Right atrium auricular region (tissue), 2 donors: ENCODE measurements around the gene RAB11FIP4. TPM values are rescaled to one million over a fixed set of nuclear protein-coding genes. Genes with fewer than 3 reads are reported as not detected.
A peak's percentile ranks its signal among the peaks of the same experiment; 100 is the strongest.

Experiments
- DNase-seq: peaks from one replicate; pipeline ENCODE4 v3.0.0-alpha.2; 2019; ENCODE audit warnings: low spot score
- H3K27ac ChIP-seq, 2 donors: fragments of 200-600 bp; sonication (generic); 1 replicate in 1 of 2; 2 replicates in 1 of 2; pipeline ENCODE4 v1.5.1; 2016 to 2019
- H3K27me3 ChIP-seq, 2 donors: fragments of 200-600 bp; sonication (generic); one replicate each; pipeline versions ENCODE4 v1.5.1 to v1.6.0; 2017 to 2019
- H3K36me3 ChIP-seq: fragments of 200-600 bp; sonication (generic); one replicate; pipeline ENCODE4 v1.5.1; 2016
- H3K4me1 ChIP-seq, 2 donors: fragments of 200-600 bp; sonication (generic); one replicate each; pipeline versions ENCODE4 v1.5.1 to v1.6.0; 2017 to 2019
- H3K4me3 ChIP-seq, 2 donors: fragments of 200-600 bp; sonication (generic); 1 replicate in 1 of 2; 2 replicates in 1 of 2; pipeline ENCODE4 v1.5.1; 2017 to 2019; ENCODE audit warnings: mild to moderate bottlenecking in 1 of 2, moderate library complexity in 1 of 2
- H3K9me3 ChIP-seq, 2 donors: fragments of 200-600 bp; sonication (generic); one replicate each; pipeline ENCODE4 v1.5.1; 2019
- CTCF ChIP-seq, 2 donors: fragments of 200-600 bp; sonication (generic); IDR thresholded peaks; one replicate each; pipeline ENCODE4 v1.5.1; 2019; ENCODE audit warnings: antibody characterized with exemption in 2 of 2
- total RNA-seq, 2 donors: library from RNA; depleted of rRNA; stranded (reverse); fragments of >200 nt; gene quantifications; one replicate each; pipeline ENCODE4 v1.1.0, GENCODE V29; 2016

Gene RAB11FIP4
- total RNA-seq, 2 donors from 2014 or later, result 4.4 to 7.2 TPM

DNA sequence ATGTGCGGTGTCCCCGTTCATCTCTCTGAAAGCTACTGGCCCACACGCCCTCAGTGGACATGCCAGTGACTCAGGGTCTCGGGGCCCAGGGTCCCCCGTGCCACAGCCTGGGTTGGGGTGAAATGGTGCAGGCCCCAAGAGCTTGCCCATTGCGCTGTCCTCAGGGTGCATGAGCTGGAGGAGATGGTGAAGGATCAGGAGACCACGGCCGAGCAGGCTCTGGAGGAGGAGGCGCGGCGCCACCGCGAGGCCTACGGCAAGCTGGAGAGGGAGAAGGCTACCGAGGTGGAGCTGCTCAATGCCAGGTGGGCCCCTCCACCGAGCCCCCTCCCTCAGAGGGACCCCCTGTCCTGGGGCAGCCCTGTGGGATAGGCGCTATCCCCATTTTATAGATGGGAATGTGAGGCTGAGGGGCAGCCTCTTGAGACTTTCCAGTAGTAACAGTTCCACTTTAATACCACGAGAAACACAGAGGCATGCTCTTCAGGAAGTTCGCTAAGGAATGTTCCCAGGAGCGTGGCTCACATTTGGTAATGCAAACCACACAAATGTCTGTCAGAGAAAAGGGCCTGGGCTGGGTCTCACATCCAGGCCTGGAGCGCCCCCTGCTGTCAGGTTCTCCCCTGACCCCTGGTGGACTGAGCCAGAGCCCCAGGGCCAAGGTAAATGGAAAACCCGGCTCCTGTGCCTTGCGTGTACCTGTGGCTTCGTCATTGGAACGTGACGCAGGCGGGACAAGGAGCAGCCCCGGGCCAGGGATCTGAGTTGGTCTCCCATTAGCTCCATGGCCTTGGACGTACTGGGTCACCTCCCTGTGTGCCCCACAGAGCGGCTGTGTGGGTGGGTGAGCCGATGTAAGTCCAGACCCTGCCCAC lies 133.7 kb downstream of the RAB11FIP4 start:
- Histone ChIP-seq H3K9me3 (peaks cover 0 to 3% of the 10 kb centered on the region in 2 donors), H3K27ac (no peak overlapping the region), H3K4me1 (peaks cover 0 to 5% of the 10 kb centered on the region in 2 donors), H3K36me3 (no peaks in the 10 kb centered on the region), H3K27me3 (no peaks in the 10 kb centered on the region), H3K4me3 (no peak overlapping the region)
- peak; percentile 91 for DNase-seq
- peak; percentile 69 to 93 for TF ChIP-seq CTCF (IDR thresholded peaks at IDR 0.05)

DNA sequence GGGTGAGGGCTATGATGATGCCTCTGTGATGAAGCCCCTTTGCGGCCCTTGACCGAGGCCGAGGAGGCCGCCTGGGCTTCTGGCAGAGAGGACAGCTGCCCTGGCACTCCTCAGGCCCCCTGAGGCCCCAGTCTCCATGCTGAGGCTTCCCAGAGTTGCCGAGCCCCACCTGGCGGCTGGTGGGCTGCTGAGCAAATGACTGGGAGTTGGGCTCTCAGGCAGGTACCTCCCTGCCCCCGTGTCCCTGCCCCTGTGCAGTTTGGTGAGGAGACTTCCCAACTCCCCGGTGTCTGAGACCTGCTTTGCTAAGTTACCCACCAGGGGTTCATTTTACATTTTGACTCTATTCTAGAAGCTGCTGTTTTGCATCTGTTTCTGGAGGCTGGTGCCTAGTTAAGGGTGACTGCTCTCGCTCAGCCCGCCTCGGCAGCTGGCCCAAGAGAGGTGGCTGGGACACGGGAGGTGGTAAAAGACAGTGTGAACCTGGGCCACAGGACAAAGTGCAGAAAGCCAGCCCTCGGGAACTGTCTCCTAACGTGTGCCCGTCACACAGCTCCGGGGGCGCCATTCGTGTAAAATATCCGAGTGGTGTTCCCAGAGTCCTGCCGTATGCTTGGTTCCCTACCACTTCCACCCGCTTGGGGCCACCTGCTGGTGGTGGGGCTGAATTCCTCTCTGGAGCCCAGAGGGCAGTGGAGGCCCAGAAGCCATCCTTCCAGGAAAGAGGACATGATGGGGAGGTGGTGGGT lies 134.5 kb downstream of the RAB11FIP4 start:
- TF ChIP-seq CTCF (IDR thresholded peaks at IDR 0.05), result no peak
- Histone ChIP-seq H3K36me3 (no peaks in the 10 kb centered on the region), H3K27me3 (no peaks in the 10 kb centered on the region), H3K9me3 (peaks cover 0 to 3% of the 10 kb centered on the region in 2 donors), H3K4me1 (peaks cover 0 to 5% of the 10 kb centered on the region in 2 donors), H3K27ac (no peak overlapping the region), H3K4me3 (no peak overlapping the region)
- no peak for DNase-seq

- H3K4me3 ChIP-seq, result no peak overlapping the region
- no peak overlapping the region for H3K27ac ChIP-seq
- no peak for DNase-seq
- no peaks in the 10 kb centered on the region for H3K27me3 ChIP-seq
- no peak for TF ChIP-seq CTCF (IDR thresholded peaks at IDR 0.05)
- H3K9me3 ChIP-seq, result peaks cover 0 to 3% of the 10 kb centered on the region in 2 donors
- no peaks in the 10 kb centered on the region for H3K36me3 ChIP-seq
- peaks cover 0 to 5% of the 10 kb centered on the region in 2 donors for H3K4me1 ChIP-seq
Observed at GRCh38 chr17:31527606-31528005, 136.1 kb downstream of the RAB11FIP4 start.

GRCh38 chr17:31528291-31528874 lies 136.9 kb downstream of the RAB11FIP4 start:
- peaks cover 0 to 3% of the 10 kb centered on the region in 2 donors for H3K9me3 ChIP-seq
- no peak overlapping the region for H3K4me3 ChIP-seq
- no peak for TF ChIP-seq CTCF (IDR thresholded peaks at IDR 0.05)
- no peaks in the 10 kb centered on the region for H3K36me3 ChIP-seq
- no peak overlapping the region for H3K27ac ChIP-seq
- no peaks in the 10 kb centered on the region for H3K27me3 ChIP-seq
- peaks cover 0 to 7% of the 10 kb centered on the region in 2 donors for H3K4me1 ChIP-seq
- no peak for DNase-seq

- no peaks in the 10 kb centered on the region for H3K9me3 ChIP-seq
- no peak for DNase-seq
- no peak overlapping the region for H3K4me3 ChIP-seq
- H3K27me3 ChIP-seq, result no peaks in the 10 kb centered on the region
- no peak for TF ChIP-seq CTCF (IDR thresholded peaks at IDR 0.05)
- no peaks in the 10 kb centered on the region for H3K36me3 ChIP-seq
- H3K27ac ChIP-seq, result no peak overlapping the region
- H3K4me1 ChIP-seq, result peaks cover 0 to 16% of the 10 kb centered on the region in 2 donors
Observed at GRCh38 chr17:31529841-31530251, 138.4 kb downstream of the RAB11FIP4 start.
